GM21423 (cell line): ENCODE results near the gene PPM1A.

Experiments
- ATAC-seq: cut with Tn5 transposase; IDR thresholded peaks from one replicate; pipeline ENCODE4 v1.9.1; 2021; ENCODE audit warnings: mild to moderate bottlenecking, moderate library complexity; ENCODE audit not compliant: unreplicated experiment

PPM1A gene

DNA sequence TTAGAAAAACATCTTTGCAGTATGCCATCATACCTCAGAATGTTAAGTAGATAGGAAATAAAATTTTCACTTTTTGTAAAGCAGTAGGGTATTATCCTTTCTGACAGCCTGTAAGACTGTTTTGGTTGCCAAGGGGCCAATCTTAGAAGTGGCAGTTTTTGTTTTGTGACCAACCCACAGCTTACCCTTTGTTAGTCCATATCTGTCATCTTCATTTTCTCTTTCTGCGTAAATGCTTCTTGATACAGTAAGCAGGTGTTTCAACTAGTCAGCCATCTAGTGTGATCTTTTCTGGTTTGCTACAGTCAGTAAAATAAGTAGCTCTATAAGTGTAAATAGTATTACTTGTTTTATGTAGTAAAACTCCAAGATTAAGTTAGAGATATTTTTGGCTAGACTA lies 8.8 kb downstream of the PPM1A start:
- ATAC-seq: no peak

DNA sequence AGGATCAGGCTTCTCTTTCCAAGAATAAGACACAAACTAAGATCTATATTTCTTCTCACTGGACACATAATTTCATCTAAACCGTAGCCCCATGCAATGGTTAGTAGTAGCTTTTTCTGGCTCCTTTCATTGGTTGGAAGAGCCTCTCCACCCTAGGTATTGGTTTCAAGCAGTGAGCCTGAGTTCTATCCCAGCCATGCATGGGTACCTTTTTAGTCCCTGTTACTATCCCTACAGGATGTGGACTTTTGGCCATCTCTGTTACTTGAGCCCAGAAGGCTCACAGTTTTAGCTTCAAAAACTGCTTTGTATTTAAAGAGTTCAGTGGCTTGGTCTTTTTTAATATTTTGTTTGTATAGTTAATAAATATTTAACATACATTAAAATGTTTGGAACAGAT lies 16.1 kb downstream of the PPM1A start:
- ATAC-seq: no peak

DNA sequence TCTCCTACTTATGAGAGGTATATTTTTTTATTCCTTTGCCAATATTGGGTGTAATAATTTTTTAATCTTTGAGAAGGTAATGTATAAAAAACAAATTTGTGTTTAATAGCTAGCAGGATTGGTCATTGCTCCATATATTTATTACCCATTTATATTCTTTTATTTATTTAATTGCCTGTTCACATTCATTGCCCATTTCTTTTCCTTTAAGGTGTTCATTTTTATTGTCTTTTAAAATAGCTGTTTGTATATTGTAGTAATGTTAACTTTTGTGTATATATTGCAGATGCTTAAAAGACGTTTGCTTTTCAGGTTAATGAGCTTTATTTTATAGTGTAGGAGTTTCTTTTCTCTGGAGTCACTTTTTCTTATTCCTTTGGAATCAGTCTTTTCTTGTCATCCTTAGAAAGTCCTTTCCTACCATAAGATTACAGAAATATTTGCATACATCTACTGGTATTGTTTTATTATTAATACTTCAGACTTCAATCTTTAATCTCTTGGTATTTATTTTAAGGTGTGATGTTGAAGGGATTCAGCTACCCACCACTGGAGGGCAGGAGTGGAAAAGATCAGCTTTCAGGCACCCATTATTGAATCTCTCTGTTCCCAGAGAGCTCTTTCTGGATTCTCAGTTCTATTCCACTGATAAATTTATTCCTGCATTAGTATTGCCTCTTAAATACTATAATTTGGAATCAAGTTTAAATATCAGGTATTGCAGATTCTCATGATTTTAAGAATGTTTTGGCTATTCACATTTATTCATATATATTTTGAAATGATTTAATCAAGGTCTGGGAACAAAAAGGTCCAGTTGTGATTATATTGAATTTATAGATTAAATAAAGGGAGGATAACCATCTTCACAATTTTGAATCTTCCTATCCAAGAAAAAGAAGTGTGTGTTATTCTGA lies 17.3 kb downstream of the PPM1A start:
- no peak for ATAC-seq

GRCh38 chr14:60272177-60272576 lies 23.2 kb downstream of the PPM1A start:
- ATAC-seq: no peak

GRCh38 chr14:60273956-60274355 lies 24.9 kb downstream of the PPM1A start:
- ATAC-seq: no peak

DNA sequence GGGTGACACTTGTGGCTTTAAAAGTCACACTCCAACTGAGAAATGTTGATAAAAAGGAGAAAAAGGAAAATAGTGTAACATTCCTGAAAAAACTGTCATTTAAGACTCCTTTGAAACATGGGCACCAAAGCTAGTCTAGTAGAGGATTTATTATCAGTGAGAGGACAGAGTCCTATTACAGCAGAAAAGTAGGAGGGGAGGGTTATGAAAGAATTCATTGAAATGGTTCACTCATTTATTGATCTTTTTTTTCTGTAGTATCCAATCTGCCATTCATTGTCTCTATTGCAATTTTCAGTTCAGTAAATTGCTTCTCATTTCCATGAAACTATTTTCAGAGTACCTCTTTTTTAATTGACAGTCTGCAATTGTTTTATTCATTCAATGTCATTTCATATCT lies 25.4 kb downstream of the PPM1A start:
- ATAC-seq: no peak

DNA sequence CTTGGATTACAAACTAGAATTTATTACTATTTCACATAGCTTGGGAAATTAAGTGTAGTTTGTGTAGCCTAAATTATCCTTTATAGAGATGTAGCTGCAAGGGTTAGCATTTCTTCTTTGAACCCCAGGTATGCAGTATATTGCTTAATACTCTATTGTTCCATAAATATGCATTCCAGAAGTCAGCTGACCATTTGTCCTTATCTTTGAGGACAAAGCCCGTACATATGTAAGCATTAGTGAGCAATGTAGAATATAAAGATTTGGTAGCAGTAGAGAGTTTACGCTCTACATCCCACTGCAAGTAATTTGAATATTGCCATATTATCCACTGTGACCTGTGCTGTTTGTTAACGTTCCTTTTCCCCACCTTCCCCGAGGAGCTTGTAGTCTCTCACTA lies 26.9 kb downstream of the PPM1A start:
- ATAC-seq: no peak

DNA sequence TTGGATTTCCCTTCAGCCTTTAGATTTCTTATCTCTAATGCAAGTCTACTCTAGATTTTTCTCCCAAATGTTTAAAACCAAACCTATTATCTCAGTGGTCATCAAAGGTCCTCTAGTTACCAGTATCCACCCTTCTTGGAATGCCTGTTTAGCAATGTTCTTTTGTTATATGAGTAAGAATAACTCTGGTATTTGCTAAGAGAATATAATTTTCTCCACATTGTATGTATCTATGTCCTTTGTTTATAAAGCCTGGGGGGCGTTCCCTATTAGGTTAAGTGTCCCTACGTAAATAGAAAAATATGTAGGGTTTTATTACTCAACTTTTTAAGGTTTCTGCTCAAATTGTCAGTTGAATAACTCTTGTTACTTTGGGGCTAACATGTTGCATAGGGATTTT lies 27.3 kb downstream of the PPM1A start:
- no peak for ATAC-seq

- ATAC-seq: no peak
These were observed 28.7 kb downstream of the PPM1A start for GRCh38 chr14:60277605-60278190.

GRCh38 chr14:60278350-60278749 lies 29.3 kb downstream of the PPM1A start:
- ATAC-seq: no peak

GRCh38 chr14:60287452-60287851 lies 38.4 kb downstream of the PPM1A start:
- no peak for ATAC-seq

- ATAC-seq: no peak
These were observed 39.3 kb downstream of the PPM1A start for GRCh38 chr14:60288279-60288678.

- no peak for ATAC-seq
These were observed 45.5 kb downstream of the PPM1A start for GRCh38 chr14:60294411-60295069.

- no peak for ATAC-seq
These were observed 51.0 kb downstream of the PPM1A start for GRCh38 chr14:60300019-60300418.

DNA sequence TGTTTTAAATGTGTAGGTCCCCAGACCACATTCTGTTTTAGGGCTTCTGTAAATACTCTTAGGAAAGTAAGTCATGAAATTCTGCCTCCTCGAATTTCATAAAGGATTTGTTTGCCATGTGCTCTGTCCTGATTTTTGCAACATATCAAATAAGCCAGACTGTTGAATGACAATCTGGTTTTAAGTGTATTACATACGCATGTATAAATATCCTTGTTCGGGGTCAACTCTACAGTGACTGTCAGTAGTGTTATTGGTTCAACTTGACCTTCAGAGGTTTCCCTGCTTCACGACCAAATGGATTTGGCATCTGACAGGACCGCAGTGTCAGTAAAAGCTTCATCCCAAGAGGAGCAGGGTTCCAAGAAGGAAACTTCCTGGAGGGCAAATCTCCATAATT lies 52.7 kb downstream of the PPM1A start:
- ATAC-seq: no peak

DNA sequence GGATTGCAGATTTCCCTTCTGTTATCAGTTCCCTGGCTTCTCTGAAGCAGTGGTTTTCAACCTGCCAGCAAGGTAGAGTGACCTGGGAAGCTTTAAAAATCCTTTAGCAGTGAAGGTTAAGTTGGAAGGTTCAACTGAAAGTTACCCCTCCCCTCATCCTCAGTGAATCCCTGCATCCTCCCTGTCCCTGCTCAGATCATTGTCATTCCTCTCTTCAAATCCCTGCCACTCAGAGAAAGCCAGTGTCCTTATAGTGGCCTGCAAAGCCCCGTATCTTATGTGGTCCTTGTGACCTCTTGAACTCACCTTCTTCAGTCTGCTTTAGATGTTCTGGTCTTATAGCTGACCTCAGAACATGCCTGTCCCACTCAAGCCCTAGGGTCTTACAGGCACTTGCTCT lies 53.6 kb downstream of the PPM1A start:
- no peak for ATAC-seq

DNA sequence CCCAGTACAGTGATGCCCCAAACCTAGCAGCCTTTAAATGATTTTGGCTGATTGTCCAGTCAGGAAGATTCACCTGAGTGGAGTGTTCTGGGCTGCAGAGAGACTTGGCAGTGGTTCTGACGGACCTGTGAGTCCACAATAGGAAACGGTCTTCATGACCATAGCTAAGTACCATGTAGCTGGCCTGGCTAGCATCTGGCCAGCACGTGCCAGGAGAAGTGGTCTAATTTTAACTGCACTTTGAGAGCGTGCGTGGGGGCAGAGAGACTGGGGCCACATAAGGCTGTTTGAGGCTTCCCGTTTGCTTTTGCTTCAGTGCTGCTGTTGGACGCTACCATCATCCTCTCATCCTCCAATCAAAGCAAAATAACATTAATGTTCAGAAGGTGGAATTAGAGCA lies 54.7 kb downstream of the PPM1A start:
- no peak for ATAC-seq

DNA sequence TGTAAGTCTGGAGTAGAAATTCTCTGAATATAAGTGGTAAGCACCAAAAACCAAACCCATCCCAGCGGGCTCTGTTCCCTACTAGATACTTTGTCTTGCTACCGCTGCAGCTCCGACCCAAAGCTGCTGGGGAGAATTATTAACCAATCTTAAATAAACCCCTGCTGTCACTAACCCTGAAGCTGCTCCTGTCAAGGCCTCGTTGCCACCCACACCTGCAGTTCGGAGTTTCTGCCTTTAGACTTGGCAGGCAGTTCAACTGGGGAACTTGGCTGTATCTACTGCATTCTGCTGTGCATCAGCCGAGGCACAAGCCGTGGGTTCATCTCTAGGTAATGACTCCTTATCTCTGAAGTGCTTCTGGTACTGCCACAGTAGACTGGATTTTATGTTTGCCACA lies 55.5 kb downstream of the PPM1A start:
- no peak for ATAC-seq

GRCh38 chr14:60309867-60310552 lies 61.0 kb downstream of the PPM1A start:
- no peak for ATAC-seq

DNA sequence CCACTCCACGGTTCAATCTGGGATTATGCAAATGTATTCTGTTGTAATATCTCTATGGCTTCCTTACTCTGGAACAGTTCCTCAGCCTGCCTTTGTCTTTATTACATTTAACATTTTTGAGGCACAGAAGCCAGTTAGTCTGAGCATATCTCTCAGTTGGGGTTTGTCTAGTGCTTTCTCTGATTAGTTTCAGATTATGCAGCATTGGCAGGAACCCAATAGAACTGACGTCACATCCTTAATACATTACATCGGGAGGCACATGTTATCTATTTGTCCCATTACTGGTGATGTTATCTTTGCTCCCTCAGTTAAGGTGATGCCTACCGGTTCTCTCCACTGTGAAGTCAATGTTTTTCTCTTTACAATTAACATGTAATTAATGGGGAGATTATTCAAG lies 62.4 kb downstream of the PPM1A start:
- ATAC-seq: no peak

DNA sequence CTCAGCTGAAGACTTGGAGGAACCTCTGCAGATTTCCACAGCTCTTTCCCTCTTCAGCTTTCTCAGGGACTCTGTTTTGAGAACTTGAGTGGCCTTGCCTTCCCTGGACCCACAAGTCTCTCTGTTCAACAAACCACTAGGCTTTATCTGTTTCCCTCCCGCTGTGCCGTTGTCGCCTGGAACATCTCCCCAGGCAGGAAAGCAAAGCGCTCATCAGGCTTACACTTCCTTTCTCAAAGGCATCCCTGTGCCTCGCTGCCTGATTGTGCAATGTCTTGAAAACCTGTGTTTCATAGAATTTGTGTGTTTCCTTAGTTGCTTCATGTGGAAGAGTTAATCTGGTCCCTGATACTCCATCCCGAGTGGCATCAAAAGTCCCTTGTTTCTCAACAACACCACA lies 64.1 kb downstream of the PPM1A start:
- no peak for ATAC-seq
